PC-3 (cell line): Measurements from ENCODE around the gene PEPD. TPM values are rescaled to one million over a fixed set of nuclear protein-coding genes. Genes with fewer than 3 reads are reported as not detected.

Source experiments
- ATAC-seq: fragments of 200-7000 bp; cut with Tn5 transposase; 2 replicates; pipeline ENCODE4 v1.9.1; 2020; ENCODE audit warnings: mild to moderate bottlenecking, moderate library complexity
- BruUV-seq: library from RNA; stranded (reverse); fragments of 400-500 nt; replicated peaks from 2 replicates; lab custom pipeline; 2021; lab: Mats Ljungman, UMichigan
- CTCF ChIA-PET: fragments of 300-600 bp; sonication (Branson Sonifier 250); formaldehyde crosslinking; loops from one replicate; lab custom pipeline; 2022; ENCODE audit warnings: antibody characterized with exemption; lab: Charles Lee
- POLR2A ChIA-PET: fragments of 300-600 bp; sonication (Branson Sonifier 250); formaldehyde crosslinking; loops from one replicate; lab custom pipeline; 2022; ENCODE audit warnings: antibody characterized with exemption; ENCODE audit not compliant: unreplicated experiment; lab: Charles Lee
- DNase-seq: peaks from one replicate; pipeline ENCODE4 v3.0.0-alpha.2; 2015
- H2AFZ ChIP-seq: fragments of 300-600 bp; sonication (generic); 2 replicates; pipeline ENCODE4 v1.6.0; 2016; ENCODE audit warnings: antibody characterized with exemption, low read length
- H3F3A ChIP-seq: fragments of 300-600 bp; sonication (generic); one replicate; pipeline ENCODE4 v1.6.0; 2017; ENCODE audit warnings: antibody characterized with exemption, low read length, control low read depth, mild to moderate bottlenecking; ENCODE audit not compliant: unreplicated experiment
- H3K27ac ChIP-seq: fragments of 300-600 bp; sonication (generic); 2 replicates; pipeline ENCODE4 v1.5.1; 2016; ENCODE audit warnings: mild to moderate bottlenecking, low read length
- H3K27me3 ChIP-seq: fragments of 300-600 bp; sonication (generic); 2 replicates; pipeline ENCODE4 v1.6.1; 2016; ENCODE audit warnings: low read length, mixed read lengths
- H3K36me3 ChIP-seq: fragments of 300-600 bp; sonication (generic); 2 replicates; pipeline ENCODE4 v1.6.1; 2016; ENCODE audit warnings: low read depth, mixed run types, low read length, mixed read lengths
- H3K4me1 ChIP-seq: fragments of 300-600 bp; sonication (generic); 2 replicates; pipeline ENCODE4 v1.5.1; 2016; ENCODE audit warnings: low read length; ENCODE audit not compliant: insufficient read depth
- H3K4me2 ChIP-seq: fragments of 300-600 bp; sonication (generic); 2 replicates; pipeline ENCODE4 v1.6.0; 2016; ENCODE audit warnings: low read length
- H3K4me3 ChIP-seq: fragments of 300-600 bp; sonication (generic); 2 replicates; pipeline ENCODE4 v1.5.1; 2016; ENCODE audit warnings: mild to moderate bottlenecking, low read length, mixed read lengths
- H3K79me2 ChIP-seq: fragments of 300-600 bp; sonication (generic); 2 replicates; pipeline ENCODE4 v1.6.1; 2017; ENCODE audit warnings: low read length, mixed read lengths
- H3K9ac ChIP-seq: fragments of 300-600 bp; sonication (generic); 2 replicates; pipeline ENCODE4 v1.6.0; 2016; ENCODE audit warnings: mild to moderate bottlenecking, low read length
- H3K9me2 ChIP-seq: fragments of 300-600 bp; sonication (generic); replicated peaks from 2 replicates; pipeline ENCODE4 v1.6.1; 2016; ENCODE audit warnings: mixed run types, low read length, mixed read lengths
- H3K9me3 ChIP-seq: fragments of 300-600 bp; sonication (generic); 2 replicates; pipeline ENCODE4 v1.6.1; 2016; ENCODE audit warnings: low read length, mixed read lengths
- H4K20me1 ChIP-seq: fragments of 300-600 bp; sonication (generic); 2 replicates; pipeline ENCODE4 v1.6.1; 2016; ENCODE audit warnings: low read length, mixed read lengths
- CTCF ChIP-seq: fragments of 300-600 bp; sonication (generic); conservative IDR thresholded peaks from 2 replicates; pipeline ENCODE4 v1.5.1; 2017; ENCODE audit warnings: antibody characterized with exemption, low read depth, mild to moderate bottlenecking, low read length
- EZH2 ChIP-seq: fragments of 300-600 bp; sonication (generic); IDR thresholded peaks from one replicate; pipeline ENCODE4 v1.6.1; 2017; ENCODE audit warnings: antibody characterized with exemption, mild to moderate bottlenecking, low read length; ENCODE audit not compliant: unreplicated experiment
- EZH2phosphoT487 ChIP-seq: fragments of 300-600 bp; sonication (generic); IDR thresholded peaks from 2 replicates; pipeline ENCODE4 v1.6.1; 2018; ENCODE audit warnings: mild to moderate bottlenecking, antibody characterized with exemption, low read length, borderline replicate concordance
- intact Hi-C: fragments of 100-400 bp; cut with micrococcal nuclease; formaldehyde crosslinking; loops from 2 replicates; pipeline ENCODE4 v1.9.0; 2023
- total RNA-seq: library from RNA; depleted of rRNA; stranded (reverse); fragments of >200 nt; gene quantifications from 2 replicates; pipeline ENCODE4 v1.2.3, GENCODE V29; 2014

Gene PEPD
- total RNA-seq, 1 experiment from 2014 or later, result 53.4 TPM

- Histone ChIP-seq H3K36me3 (no peaks in the 10 kb centered on the region), H3K9me2 (no peaks in the 10 kb centered on the region), H3K4me3 (no peak overlapping the region), H3K27ac (no peak overlapping the region), H3K27me3 (no peaks in the 10 kb centered on the region), H2AFZ (no peak overlapping the region), H3K4me1 (no peaks in the 10 kb centered on the region), H3F3A (no peaks in the 10 kb centered on the region), H3K4me2 (no peak overlapping the region), H4K20me1 (no peaks in the 10 kb centered on the region), H3K9ac (no peak overlapping the region), H3K9me3 (no peaks in the 10 kb centered on the region), H3K79me2 (no peaks in the 10 kb centered on the region)
- no peak for ATAC-seq
- TF ChIP-seq CTCF (peak; percentile 37; the same call in 1 of the 2 replicates), EZH2phosphoT487 (no peak), EZH2 (no peak)
- CTCF ChIA-PET, result no interaction called here
- DNase-seq, result peak; percentile 1
- POLR2A ChIA-PET, result no interaction called here
- intact Hi-C loops, result no loop called here
- no TSS peak for BruUV-seq
These were observed 83.5 kb downstream of the PEPD start for GRCh38 chr19:33437821-33438671.

- Histone ChIP-seq H3K4me1 (no peaks in the 10 kb centered on the region), H2AFZ (no peak overlapping the region), H3F3A (no peaks in the 10 kb centered on the region), H3K9me2 (no peaks in the 10 kb centered on the region), H3K27ac (no peak overlapping the region), H3K27me3 (no peaks in the 10 kb centered on the region), H3K9me3 (no peaks in the 10 kb centered on the region), H3K36me3 (no peaks in the 10 kb centered on the region), H3K4me3 (no peak overlapping the region), H3K9ac (no peak overlapping the region), H4K20me1 (no peaks in the 10 kb centered on the region), H3K4me2 (no peak overlapping the region), H3K79me2 (no peaks in the 10 kb centered on the region)
- CTCF ChIA-PET, result no interaction called here
- intact Hi-C loops, result no loop called here
- POLR2A ChIA-PET, result no interaction called here
- DNase-seq (no peak), ATAC-seq (no peak)
- BruUV-seq, result no TSS peak
- no peak for TF ChIP-seq EZH2
- no peak for TF ChIP-seq CTCF
These were observed 84.2 kb downstream of the PEPD start for GRCh38 chr19:33437393-33437820.
